HG03432 (cell line): ENCODE measurements around the gene VWA7.

Experiments used
- ATAC-seq: cut with Tn5 transposase; IDR thresholded peaks from one replicate; pipeline ENCODE4 v1.9.1; 2021; ENCODE audit warnings: mild to moderate bottlenecking, moderate library complexity; ENCODE audit not compliant: unreplicated experiment

The VWA7 gene

DNA sequence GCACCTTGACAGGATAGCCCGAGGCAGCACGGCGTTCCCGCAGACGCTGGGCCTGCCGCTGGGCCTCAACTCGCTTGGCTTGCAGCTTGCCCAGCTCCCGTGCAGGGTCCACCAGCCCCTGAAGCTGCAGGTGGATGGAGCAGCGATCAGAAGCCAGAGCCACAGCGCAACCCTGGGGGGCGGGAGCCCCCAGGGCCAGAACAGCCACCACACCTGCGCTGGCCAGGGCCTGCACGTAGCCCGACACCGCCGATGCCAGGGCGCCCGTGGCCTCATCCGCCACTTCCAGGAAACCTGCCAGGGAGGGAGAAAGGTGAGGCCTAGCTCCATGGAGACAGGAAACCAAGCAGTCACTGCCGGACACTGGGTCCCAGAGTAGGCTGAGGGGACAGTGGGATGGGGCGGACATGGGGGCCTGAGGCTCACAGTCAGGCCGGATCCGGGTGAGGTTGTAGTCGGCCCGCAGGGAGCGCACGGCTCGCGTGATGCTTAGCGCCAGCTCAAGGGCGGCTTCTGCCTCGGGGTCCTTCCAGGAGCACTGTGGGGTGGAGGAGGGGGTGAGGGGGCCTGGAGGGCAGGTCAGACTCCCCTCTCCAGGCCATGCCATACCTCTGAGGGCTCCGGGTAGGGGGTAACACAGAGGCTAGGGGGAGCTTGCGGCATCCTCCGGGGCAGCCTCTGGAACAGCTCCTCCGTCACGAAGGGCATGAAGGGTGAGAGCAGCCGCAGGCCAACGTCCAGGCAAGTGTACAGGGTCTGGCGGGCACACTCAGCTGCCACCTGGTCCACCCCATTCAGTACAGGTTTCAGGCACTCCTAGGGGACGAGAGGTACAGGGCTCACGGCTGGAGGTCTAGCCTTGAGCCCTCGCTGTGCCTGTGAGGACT is 2.1 kb upstream of the VWA7 start:
- no peak for ATAC-seq

DNA sequence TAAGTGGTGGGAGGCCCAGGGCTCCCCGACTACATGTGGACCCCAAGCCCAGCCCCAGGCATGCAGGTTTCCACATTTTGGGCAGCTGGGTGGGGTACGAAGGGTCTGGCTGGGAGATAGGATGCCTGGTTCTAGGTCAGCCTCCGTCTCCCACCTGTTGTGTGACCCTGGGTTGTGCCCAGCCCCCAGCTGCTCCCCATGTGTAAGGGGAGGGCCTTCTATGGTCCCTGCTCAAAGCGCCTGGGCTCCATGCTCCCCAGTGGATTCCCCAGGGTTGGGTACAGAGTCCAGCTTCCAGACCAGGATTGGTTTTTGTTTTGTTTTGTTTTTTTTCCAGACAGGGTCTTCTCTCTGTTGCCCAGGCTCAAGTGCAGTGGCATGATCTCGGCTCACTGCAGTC is 1.1 kb upstream of the VWA7 start:
- ATAC-seq: no peak

DNA sequence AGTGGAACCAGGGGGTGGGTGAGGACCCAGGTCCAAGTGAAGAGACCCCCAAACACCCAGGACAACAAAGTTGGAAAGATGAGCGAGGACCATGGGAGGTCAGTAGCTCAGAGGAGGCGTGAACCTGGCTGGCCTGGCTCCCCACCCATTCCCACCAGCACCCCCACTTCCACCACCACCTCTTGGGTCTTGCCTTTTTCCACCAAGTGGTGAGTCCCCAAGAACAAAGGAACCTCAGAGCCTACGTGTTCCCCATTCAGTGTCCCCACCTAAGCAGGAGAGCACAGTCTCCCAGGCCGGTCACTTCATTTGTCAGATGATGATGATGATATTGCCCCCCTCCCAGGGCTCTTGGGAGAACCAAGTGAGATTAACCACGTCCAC is 531 bp upstream of the VWA7 start:
- no peak for ATAC-seq

GRCh38 chr6:31776485-31776988 is 591 bp downstream of the VWA7 start:
- ATAC-seq: no peak

DNA sequence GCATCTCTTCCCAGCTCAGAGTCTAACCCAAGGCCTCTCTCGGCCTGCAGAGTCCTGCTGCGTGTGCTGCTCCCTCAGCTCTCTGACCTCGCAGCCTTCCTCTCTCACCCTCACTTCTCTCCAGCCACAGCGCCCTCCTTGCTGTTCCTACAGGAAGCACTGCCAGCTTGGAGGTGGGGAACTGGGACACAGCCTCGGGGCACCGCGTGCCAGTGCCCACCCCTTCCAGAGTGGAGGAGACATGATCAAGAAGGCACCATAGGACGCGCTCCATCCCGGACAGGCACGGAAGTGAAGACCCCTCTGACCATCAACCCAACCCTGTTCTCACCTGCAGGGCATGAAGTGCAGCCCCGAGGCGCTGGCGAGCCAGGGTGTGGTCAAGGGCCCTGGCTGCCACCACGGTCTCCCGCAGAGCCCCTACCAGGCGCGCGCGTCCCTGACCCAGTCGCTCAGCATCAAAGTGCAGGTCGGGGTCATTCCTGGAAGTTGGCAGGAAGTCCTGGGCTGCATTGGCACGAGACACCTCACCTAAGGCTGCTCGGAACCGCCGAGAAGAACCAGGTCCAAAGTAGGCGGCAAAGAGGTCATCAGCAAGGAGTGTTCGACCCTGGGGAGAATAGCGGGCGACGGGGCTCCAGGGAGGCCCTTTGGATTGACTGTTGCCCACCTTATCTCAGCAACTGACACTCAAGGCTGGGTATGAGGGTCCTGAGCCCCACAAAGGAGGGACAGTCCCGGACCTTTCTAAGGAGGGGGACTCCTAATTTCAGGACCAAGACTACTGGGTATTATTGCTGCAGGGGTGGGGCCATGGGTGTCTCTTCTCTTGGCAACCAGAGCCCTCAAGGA is 1.3 kb downstream of the VWA7 start:
- ATAC-seq: no peak

DNA sequence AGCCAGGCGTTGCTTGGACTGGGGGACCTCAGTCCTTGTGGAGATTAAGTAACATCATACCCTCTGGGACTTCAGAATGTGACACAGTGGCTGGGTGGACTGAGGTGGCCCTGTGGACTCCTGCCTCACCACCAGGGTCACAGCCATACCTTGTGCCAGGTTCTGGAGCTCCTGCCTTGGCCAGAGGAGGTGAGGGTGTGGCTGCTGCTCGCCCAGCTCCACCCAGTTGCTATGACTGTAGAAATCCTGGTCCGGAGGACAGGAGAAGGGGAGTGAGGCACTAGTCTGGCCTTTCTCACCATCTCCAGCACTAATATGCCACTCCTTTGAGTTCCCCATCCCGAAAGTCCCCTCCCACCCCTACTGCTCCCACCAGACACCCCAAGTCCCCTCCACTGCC is 1.9 kb downstream of the VWA7 start:
- ATAC-seq: no peak

- no peak for ATAC-seq
Observed at GRCh38 chr6:31771992-31772358, 5.2 kb downstream of the VWA7 start.

DNA sequence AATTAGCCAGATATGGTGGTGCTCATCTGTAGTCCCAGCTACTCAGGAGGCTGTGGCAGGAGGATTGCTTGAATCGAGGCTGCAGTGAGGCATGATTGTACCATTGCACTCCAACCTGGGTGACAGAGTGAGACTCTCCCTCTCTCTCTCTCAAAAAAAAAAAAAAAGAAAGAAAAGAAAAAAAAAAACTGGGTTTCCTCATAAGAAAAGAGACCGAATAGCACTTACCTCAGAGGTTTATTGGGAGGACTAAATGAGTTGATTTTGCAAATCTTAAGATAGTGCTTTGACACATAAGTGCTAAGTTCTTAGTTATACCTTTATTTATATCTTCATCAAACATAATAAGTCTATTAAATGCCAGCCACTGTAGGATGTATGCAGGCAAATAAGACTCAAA is 6.3 kb downstream of the VWA7 start:
- ATAC-seq: no peak

DNA sequence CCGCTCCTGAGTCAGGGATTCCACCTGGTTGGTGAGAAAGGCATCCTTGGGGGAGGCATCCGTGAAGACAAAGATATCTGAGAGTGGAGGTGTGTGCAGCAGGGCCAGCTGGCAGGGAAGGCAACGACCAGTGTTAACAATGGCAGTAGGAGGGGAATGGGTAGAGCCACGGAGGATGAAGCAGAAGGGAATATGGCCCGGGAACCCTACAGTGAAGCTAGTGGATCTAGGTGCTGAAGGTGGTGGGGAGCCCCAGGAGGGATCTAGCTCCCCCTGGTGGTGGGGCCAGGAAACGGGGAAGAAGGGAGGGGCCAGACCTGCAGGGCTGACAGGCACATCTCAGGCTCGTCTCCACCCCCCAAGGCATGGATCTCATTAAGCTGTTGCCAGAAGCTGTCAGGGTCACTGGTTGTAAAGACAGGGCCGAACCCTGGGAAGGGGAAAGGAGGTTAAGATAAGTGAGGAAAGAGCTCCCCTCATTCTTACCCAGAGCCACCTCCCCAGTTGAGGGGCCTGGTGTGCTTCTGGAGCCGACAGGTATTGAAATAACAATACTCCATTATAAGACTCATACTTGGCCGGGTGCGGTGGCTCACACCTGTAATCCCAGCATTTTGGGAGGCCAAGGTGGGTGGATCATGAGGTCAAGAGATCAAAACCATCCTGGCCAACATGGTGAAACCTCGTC is 7.3 kb downstream of the VWA7 start:
- ATAC-seq: no peak

DNA sequence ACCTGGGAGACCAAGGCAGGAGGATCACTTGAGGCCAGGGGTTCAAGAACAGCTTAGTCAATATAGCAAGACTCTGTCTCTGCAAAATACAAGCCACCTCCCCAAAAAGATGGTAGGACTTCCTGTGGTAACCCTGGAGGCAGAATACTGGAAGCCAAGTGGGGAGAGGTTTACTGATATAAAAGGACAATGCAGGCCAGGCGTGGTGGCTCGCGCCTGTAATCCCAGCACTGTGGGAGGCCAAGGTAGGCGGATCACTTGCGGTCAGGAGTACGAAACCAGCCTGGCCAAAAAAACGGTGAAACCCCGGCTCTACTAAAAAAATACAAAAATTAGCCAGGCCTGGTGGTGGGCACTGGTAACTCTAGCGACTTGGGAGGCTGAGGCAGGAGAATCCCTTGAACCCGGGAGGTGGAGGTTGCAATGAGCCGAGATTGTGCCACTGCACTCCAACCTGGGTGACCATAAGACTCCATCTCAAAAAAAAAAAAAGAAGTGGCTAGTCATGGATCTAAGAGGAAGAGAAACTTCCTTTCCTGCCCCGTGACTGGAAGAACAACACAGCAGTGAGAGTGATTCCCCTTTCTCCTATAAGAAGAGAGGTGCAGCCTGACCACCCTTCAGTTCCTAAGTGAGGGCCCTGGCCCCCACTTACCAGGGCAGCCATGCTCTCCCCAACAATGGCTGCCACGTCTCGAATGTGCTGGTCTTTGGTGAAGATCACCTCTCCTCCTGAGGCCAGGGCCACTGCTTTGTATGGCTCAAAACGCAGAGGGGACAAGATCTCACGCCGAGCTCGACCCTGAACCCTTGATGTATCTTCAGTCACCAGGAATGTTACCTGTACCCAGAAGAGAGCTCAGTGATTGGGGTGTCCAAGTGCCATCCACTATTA is 8.5 kb downstream of the VWA7 start:
- ATAC-seq: no peak

DNA sequence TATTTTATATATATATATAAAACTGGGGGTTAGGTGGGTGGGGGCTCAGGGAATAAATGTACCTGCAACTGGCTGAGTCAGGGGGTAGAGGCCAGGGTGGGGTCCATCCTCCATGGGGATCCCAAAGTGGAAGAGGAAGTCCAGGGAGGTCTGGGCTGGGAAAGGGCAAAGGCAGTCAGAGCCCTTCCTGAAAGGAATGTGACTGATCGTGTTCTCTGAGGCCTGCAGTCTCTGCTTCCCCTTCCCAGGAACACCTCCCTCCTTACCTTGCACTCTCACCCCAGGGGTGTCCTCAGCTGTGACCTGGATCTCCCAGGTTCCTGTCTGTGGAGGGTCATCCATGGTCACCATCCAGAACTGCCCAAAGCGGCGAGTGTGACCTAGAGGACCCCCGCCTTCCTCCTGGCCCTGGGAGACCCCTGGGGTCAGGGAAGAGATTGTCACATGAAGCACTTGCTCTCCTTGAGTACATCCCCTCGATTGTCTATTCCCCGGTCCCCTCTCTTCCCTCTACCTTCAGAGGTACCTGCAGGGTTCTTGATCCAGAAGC is 10.0 kb downstream of the VWA7 start:
- no peak for ATAC-seq

- no peak for ATAC-seq
Observed at GRCh38 chr6:31765910-31766794, 11.0 kb downstream of the VWA7 start.

DNA sequence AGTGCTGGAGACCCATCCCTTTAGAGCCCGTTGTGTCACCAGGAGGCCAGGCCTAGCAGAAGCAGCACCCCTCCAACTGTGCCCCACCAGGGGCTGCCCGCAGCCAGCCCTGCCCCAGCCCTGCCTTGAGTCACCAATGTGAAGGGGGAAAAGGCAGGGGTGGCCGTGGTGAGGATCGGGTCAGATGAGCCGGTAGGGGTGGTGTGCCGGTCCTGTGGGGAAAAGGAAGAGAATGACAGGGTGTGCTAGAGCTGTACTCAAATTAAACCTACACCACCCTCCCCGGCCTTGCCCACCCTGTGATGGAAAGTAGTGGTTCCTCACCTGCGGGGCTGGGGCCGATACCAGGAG is 11.6 kb downstream of the VWA7 start:
- no peak for ATAC-seq

GRCh38 chr6:31764198-31764597 is 12.9 kb downstream of the VWA7 start:
- no peak for ATAC-seq

DNA sequence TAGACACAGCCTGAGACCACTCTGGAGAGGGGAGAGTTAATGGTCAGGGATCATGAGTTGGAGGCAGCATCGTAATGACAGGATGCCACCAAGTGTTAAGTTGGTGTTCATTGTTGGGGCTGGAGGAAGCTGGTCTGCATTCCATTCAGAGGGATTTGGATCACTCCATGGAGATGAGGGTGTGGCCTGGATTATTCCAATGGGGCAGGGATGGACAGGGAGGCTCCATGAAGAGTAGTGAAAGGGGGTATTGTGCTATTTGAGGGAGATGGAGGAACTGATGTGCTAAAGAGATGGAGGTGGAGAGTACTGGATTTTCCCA is 13.5 kb downstream of the VWA7 start:
- no peak for ATAC-seq

- no peak for ATAC-seq
Observed at GRCh38 chr6:31762878-31763618, 14.1 kb downstream of the VWA7 start.

- ATAC-seq: no peak
Observed at GRCh38 chr6:31762356-31762755, 14.8 kb downstream of the VWA7 start, which contains the start of gene SAPCD1. TSS of gene SAPCD1 (plus strand) at chr6:31762656. CDS start at chr6:31763055, 399 bp downstream.

- ATAC-seq: no peak
Observed at GRCh38 chr6:31761343-31761742, 15.8 kb downstream of the VWA7 start.

GRCh38 chr6:31760790-31761189 is 16.3 kb downstream of the VWA7 start:
- ATAC-seq: no peak
